Measurements from ENCODE around the gene KDM8.

The KDM8 gene

GRCh38 chr16:27265982-27266381 lies 62.7 kb downstream of the KDM8 start:
- Histone ChIP-seq H3K4me3 (ENCODE audit: insufficient read depth, low read depth, low read length) (no peak overlapping the region), H3K9me3 (ENCODE audit: control insufficient read depth, low read length) (no peaks in the 10 kb centered on the region), H3K4me1 (ENCODE audit: control insufficient read depth, insufficient read depth, low read length) (no peaks in the 10 kb centered on the region), H3K27me3 (ENCODE audit: control insufficient read depth, insufficient read depth, low read length, poor library complexity, severe bottlenecking) (no peaks in the 10 kb centered on the region), H3K27ac (ENCODE audit: insufficient read depth, low read depth, low read length, poor library complexity, severe bottlenecking) (no peak overlapping the region), H3K36me3 (ENCODE audit: control insufficient read depth, insufficient read depth, low read length) (no peaks in the 10 kb centered on the region)
- WGBS, 2 experiments = 83 to 100% methylated on average over 1 of the region's 1 CpG

- H3K36me3 ChIP-seq (ENCODE audit: control insufficient read depth, insufficient read depth, low read length) = no peaks in the 10 kb centered on the region
- 89 to 96% methylated on average over 6 to 7 of the region's 8 CpGs for WGBS, 2 experiments
- H3K4me3 ChIP-seq (ENCODE audit: insufficient read depth, low read depth, low read length) = no peak overlapping the region
- H3K4me1 ChIP-seq (ENCODE audit: control insufficient read depth, insufficient read depth, low read length) = no peaks in the 10 kb centered on the region
- H3K9me3 ChIP-seq (ENCODE audit: control insufficient read depth, low read length) = no peaks in the 10 kb centered on the region
- H3K27me3 ChIP-seq (ENCODE audit: control insufficient read depth, insufficient read depth, low read length, poor library complexity, severe bottlenecking) = no peaks in the 10 kb centered on the region
- no peak overlapping the region for H3K27ac ChIP-seq (ENCODE audit: insufficient read depth, low read depth, low read length, poor library complexity, severe bottlenecking)
Observed at GRCh38 chr16:27267037-27267677, 63.8 kb downstream of the KDM8 start.

GRCh38 chr16:27268376-27269299 lies 65.3 kb downstream of the KDM8 start, which contains the start of gene NSMCE1:
NSMCE1 (minus strand) TSS chr16:27268772; CDS start chr16:27257570, 11,202 bp downstream.
- H3K27me3 ChIP-seq (ENCODE audit: control insufficient read depth, insufficient read depth, low read length, poor library complexity, severe bottlenecking) = no peaks in the 10 kb centered on the region
- H3K27ac ChIP-seq (ENCODE audit: insufficient read depth, low read depth, low read length, poor library complexity, severe bottlenecking) = no peak within 1 kb of the TSS
- H3K4me1 ChIP-seq (ENCODE audit: control insufficient read depth, insufficient read depth, low read length) = no peaks in the 10 kb centered on the region
- no peaks in the 10 kb centered on the region for H3K9me3 ChIP-seq (ENCODE audit: control insufficient read depth, low read length)
- H3K36me3 ChIP-seq (ENCODE audit: control insufficient read depth, insufficient read depth, low read length) = no peaks in the 10 kb centered on the region
- H3K4me3 ChIP-seq (ENCODE audit: insufficient read depth, low read depth, low read length) = peak within 1 kb of the TSS; percentile 54
- 44 to 45% methylated on average over 56 to 58 of the region's 58 CpGs for WGBS, 2 experiments

GRCh38 chr16:27269300-27270150 lies 66.2 kb downstream of the KDM8 start:
- H3K27me3 ChIP-seq (ENCODE audit: control insufficient read depth, insufficient read depth, low read length, poor library complexity, severe bottlenecking) = no peaks in the 10 kb centered on the region
- 92% methylated on average over 8 to 9 of the region's 9 CpGs for WGBS, 2 experiments
- H3K4me1 ChIP-seq (ENCODE audit: control insufficient read depth, insufficient read depth, low read length) = no peaks in the 10 kb centered on the region
- no peak overlapping the region for H3K27ac ChIP-seq (ENCODE audit: insufficient read depth, low read depth, low read length, poor library complexity, severe bottlenecking)
- H3K4me3 ChIP-seq (ENCODE audit: insufficient read depth, low read depth, low read length) = no peak overlapping the region
- H3K36me3 ChIP-seq (ENCODE audit: control insufficient read depth, insufficient read depth, low read length) = no peaks in the 10 kb centered on the region
- no peaks in the 10 kb centered on the region for H3K9me3 ChIP-seq (ENCODE audit: control insufficient read depth, low read length)

- no peak overlapping the region for H3K27ac ChIP-seq (ENCODE audit: insufficient read depth, low read depth, low read length, poor library complexity, severe bottlenecking)
- no peaks in the 10 kb centered on the region for H3K36me3 ChIP-seq (ENCODE audit: control insufficient read depth, insufficient read depth, low read length)
- no peaks in the 10 kb centered on the region for H3K9me3 ChIP-seq (ENCODE audit: control insufficient read depth, low read length)
- whole genome bisulfite sequencing, 2 experiments = 94 to 96% methylated on average over 4 of the region's 4 CpGs
- no peaks in the 10 kb centered on the region for H3K27me3 ChIP-seq (ENCODE audit: control insufficient read depth, insufficient read depth, low read length, poor library complexity, severe bottlenecking)
- no peak overlapping the region for H3K4me3 ChIP-seq (ENCODE audit: insufficient read depth, low read depth, low read length)
- H3K4me1 ChIP-seq (ENCODE audit: control insufficient read depth, insufficient read depth, low read length) = no peaks in the 10 kb centered on the region
Observed at GRCh38 chr16:27270349-27270748, 67.0 kb downstream of the KDM8 start.
